SK-N-SH (cell line): Measurements from ENCODE around the gene DCAF4L1. TPM values are rescaled to one million over a fixed set of nuclear protein-coding genes. Genes with fewer than 3 reads are reported as not detected.

Experiments used
- CTCF ChIA-PET: fragments of 300-600, 350-600 bp; formaldehyde crosslinking; extraction: SDS; loops from one replicate; lab custom pipeline; 2021; lab: Yijun Ruan, JAX
- POLR2A ChIA-PET: fragments of 350-600 bp; sonication (Branson Sonifier 250); formaldehyde crosslinking; extraction: SDS; loops from one replicate; lab custom pipeline; 2020; ENCODE audit warnings: antibody characterized with exemption, inconsistent platforms; lab: Yijun Ruan, JAX
- DNase-seq: peaks from one replicate; pipeline ENCODE4 v3.0.0; 2012
- H2AFZ ChIP-seq: fragments of 200-600 bp; sonication (generic); 2 replicates; pipeline ENCODE4 v1.8.1; 2016; ENCODE audit warnings: antibody characterized with exemption, mild to moderate bottlenecking, low read depth
- H3F3A ChIP-seq: fragments of 200-600 bp; sonication (generic); replicated peaks from 2 replicates; pipeline ENCODE3; 2016; ENCODE audit warnings: antibody characterized with exemption, mild to moderate bottlenecking; ENCODE audit not compliant: insufficient read depth
- H3K27ac ChIP-seq, 2 experiments: fragments of 200-500 bp in 1 of 2; fragments of 200-600 bp in 1 of 2; sonication (Bioruptor generic) in 1 of 2; sonication (generic), shearing (Covaris generic) in 1 of 2; 2 replicates each; pipeline versions ENCODE4 v1.5.1 to v1.6.1; 2014 to 2016; ENCODE audit warnings: low read depth in 2 of 2, inconsistent platforms in 1 of 2, low read length in 1 of 2, mild to moderate bottlenecking in 1 of 2, mixed read lengths in 1 of 2
- H3K27me3 ChIP-seq: fragments of 200-600 bp; sonication (generic), shearing (Covaris generic); 2 replicates; pipeline ENCODE4 v1.6.1; 2016; ENCODE audit warnings: mixed run types; ENCODE audit not compliant: insufficient read depth
- H3K36me3 ChIP-seq, 2 experiments: fragments of 200-500 bp in 1 of 2; fragments of 200-600 bp in 1 of 2; sonication (Bioruptor generic) in 1 of 2; sonication (generic) in 1 of 2; replicated peaks in 1 of 2; 2 replicates each; pipeline versions ENCODE3 to v1.5.1; 2014 to 2016; ENCODE audit warnings: low read length in 1 of 2, mild to moderate bottlenecking in 1 of 2; ENCODE audit not compliant: insufficient read depth in 2 of 2, control insufficient read depth in 1 of 2
- H3K4me1 ChIP-seq, 2 experiments: fragments of 200-500 bp in 1 of 2; fragments of 200-600 bp in 1 of 2; sonication (Bioruptor generic) in 1 of 2; sonication (generic), shearing (Covaris generic) in 1 of 2; 2 replicates each; pipeline versions ENCODE4 v1.5.1 to v1.6.1; 2014 to 2016; ENCODE audit warnings: low read depth in 1 of 2, low read length in 1 of 2, mixed run types in 1 of 2; ENCODE audit not compliant: insufficient read depth in 2 of 2, control insufficient read depth in 1 of 2
- H3K4me2 ChIP-seq: fragments of 200-600 bp; sonication (generic), shearing (Covaris generic); 2 replicates; pipeline ENCODE4 v1.6.1; 2017; ENCODE audit warnings: mixed run types
- H3K4me3 ChIP-seq, 2 experiments: fragments of 200-500 bp in 1 of 2; fragments of 200-600 bp in 1 of 2; sonication (Bioruptor generic) in 1 of 2; sonication (generic), shearing (Covaris generic) in 1 of 2; 2 replicates each; pipeline versions ENCODE4 v1.5.1 to v1.8.1; 2014 to 2016; ENCODE audit warnings: low read depth in 2 of 2, inconsistent platforms in 1 of 2, low read length in 1 of 2, mild to moderate bottlenecking in 1 of 2, mixed read lengths in 1 of 2, moderate library complexity in 1 of 2
- H3K79me2 ChIP-seq: fragments of 200-600 bp; sonication (generic); 2 replicates; pipeline ENCODE4 v1.8.1; 2017; ENCODE audit warnings: mild to moderate bottlenecking; ENCODE audit not compliant: insufficient read depth
- H3K9ac ChIP-seq: fragments of 200-600 bp; sonication (generic); 2 replicates; pipeline ENCODE4 v1.6.1; 2017; ENCODE audit warnings: mixed run types
- H3K9me2 ChIP-seq: fragments of 200-600 bp; sonication (generic); 2 replicates; pipeline ENCODE4 v1.6.1; 2017; ENCODE audit warnings: mixed run types
- H3K9me3 ChIP-seq: fragments of 200-600 bp; sonication (generic); 2 replicates; pipeline ENCODE4 v1.6.1; 2017; ENCODE audit warnings: mixed run types, mild to moderate bottlenecking, moderate library complexity
- H4K20me1 ChIP-seq: fragments of 200-600 bp; sonication (generic); 2 replicates; pipeline ENCODE4 v1.6.1; 2017; ENCODE audit warnings: mild to moderate bottlenecking, mixed run types; ENCODE audit not compliant: insufficient read depth
- CHD2 ChIP-seq: fragments of 150-350 bp; IDR thresholded peaks from 2 replicates; pipeline ENCODE4 v1.6.1; 2018; ENCODE audit warnings: low read length; ENCODE audit not compliant: partially characterized antibody
- EP300 ChIP-seq, 2 experiments: IDR thresholded peaks; 2 replicates each; pipeline versions ENCODE4 v1.4.0 to v1.6.1; 2012; ENCODE audit warnings: borderline replicate concordance in 1 of 2, low read depth in 1 of 2, low read length in 1 of 2
- FOXJ3 ChIP-seq: sonication (generic); formaldehyde crosslinking; IDR thresholded peaks from 2 replicates; pipeline ENCODE4 v1.5.1; 2020; ENCODE audit warnings: mild to moderate bottlenecking, missing genetic modification reagents
- JUND ChIP-seq: IDR thresholded peaks from 2 replicates; pipeline ENCODE4 v1.4.0; 2012
- MXI1 ChIP-seq: IDR thresholded peaks from 2 replicates; pipeline ENCODE4 v1.6.1; 2012; ENCODE audit warnings: mild to moderate bottlenecking, low read depth, low read length, improper control_type of control experiment
- NFIC ChIP-seq: IDR thresholded peaks from 2 replicates; pipeline ENCODE4 v1.4.0; 2012; ENCODE audit warnings: borderline replicate concordance
- POLR2AphosphoS5 ChIP-seq: IDR thresholded peaks from 2 replicates; pipeline ENCODE4 v1.6.1; 2012; ENCODE audit warnings: low read depth, low read length
- SMC3 ChIP-seq: IDR thresholded peaks from 2 replicates; pipeline ENCODE4 v1.6.1; 2012; ENCODE audit warnings: low read depth, low read length, improper control_type of control experiment
- TCF12 ChIP-seq: IDR thresholded peaks from 2 replicates; pipeline ENCODE4 v1.4.0; 2012
- WGBS: methylation state at CpG from one replicate; pipeline ENCODE4 v1.1.6; 2017; ENCODE audit warnings: low lambda C conversion rate; 5-methylcytosine and 5-hydroxymethylcytosine counted together
- polyA plus RNA-seq, 3 experiments: library from polyadenylated mRNA; depleted of rRNA; stranded (reverse); fragments of >200 nt; gene quantifications; 2 replicates each; pipeline ENCODE4 v1.2.3, GENCODE V29; 2012
- TF ChIP-seq, protein P1 (sequence below): IDR thresholded peaks from 2 replicates; pipeline ENCODE4 v1.6.1; 2012; ENCODE audit warnings: mild to moderate bottlenecking, low read depth, low read length, moderate library complexity
- TF ChIP-seq, protein P2 (sequence below): fragments of 150-350 bp; IDR thresholded peaks from 2 replicates; pipeline ENCODE4 v1.6.1; 2016; ENCODE audit warnings: mild to moderate bottlenecking, low read depth, low read length
- TF ChIP-seq, protein P3 (sequence below): IDR thresholded peaks from 2 replicates; pipeline ENCODE4 v1.4.0; 2012; ENCODE audit warnings: low read depth, borderline replicate concordance

Gene DCAF4L1
- polyA plus RNA-seq, 1 of the 3 experiments (the other 2 are of a cell fraction), result 0.05 TPM

DNA sequence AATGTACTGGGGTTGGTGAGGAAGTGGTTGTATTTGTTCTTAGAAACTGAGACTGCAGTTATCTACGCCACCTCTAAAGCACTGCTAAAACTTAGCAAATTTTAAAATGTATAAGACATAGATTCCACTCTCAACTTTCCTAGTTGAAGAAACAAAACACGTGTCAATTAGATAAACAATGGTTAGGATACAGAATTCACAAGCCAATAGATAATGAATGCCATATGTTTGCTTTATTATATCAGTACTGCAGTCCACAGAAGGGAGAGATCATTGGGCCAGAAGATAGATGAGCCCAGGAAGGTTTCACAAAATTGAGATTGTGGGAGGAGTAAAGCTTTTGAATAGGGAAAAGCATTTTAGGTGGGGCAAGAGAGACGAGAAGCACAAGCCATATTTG, 32.0 kb upstream of the DCAF4L1 start:
- no peak overlapping the region for H2AFZ ChIP-seq
- no peaks in the 10 kb centered on the region for H3K9me3 ChIP-seq
- no peak overlapping the region for H3K4me3 ChIP-seq
- H3K9ac ChIP-seq, result no peak overlapping the region
- WGBS, result 90% methylated on average over 3 of the region's 3 CpGs
- H3K4me1 ChIP-seq, result no peaks in the 10 kb centered on the region; a peak in 1 of 4 replicates
- POLR2A ChIA-PET, result no interaction called here
- no peaks in the 10 kb centered on the region for H4K20me1 ChIP-seq
- TF ChIP-seq SMC3, result no peak
- TF ChIP-seq, protein P1, sequence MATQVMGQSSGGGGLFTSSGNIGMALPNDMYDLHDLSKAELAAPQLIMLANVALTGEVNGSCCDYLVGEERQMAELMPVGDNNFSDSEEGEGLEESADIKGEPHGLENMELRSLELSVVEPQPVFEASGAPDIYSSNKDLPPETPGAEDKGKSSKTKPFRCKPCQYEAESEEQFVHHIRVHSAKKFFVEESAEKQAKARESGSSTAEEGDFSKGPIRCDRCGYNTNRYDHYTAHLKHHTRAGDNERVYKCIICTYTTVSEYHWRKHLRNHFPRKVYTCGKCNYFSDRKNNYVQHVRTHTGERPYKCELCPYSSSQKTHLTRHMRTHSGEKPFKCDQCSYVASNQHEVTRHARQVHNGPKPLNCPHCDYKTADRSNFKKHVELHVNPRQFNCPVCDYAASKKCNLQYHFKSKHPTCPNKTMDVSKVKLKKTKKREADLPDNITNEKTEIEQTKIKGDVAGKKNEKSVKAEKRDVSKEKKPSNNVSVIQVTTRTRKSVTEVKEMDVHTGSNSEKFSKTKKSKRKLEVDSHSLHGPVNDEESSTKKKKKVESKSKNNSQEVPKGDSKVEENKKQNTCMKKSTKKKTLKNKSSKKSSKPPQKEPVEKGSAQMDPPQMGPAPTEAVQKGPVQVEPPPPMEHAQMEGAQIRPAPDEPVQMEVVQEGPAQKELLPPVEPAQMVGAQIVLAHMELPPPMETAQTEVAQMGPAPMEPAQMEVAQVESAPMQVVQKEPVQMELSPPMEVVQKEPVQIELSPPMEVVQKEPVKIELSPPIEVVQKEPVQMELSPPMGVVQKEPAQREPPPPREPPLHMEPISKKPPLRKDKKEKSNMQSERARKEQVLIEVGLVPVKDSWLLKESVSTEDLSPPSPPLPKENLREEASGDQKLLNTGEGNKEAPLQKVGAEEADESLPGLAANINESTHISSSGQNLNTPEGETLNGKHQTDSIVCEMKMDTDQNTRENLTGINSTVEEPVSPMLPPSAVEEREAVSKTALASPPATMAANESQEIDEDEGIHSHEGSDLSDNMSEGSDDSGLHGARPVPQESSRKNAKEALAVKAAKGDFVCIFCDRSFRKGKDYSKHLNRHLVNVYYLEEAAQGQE, result no peak
- TF ChIP-seq POLR2AphosphoS5, result no peak
- no peak for TF ChIP-seq EP300 (IDR thresholded peaks at IDR 0.05; ENCODE audit: borderline replicate concordance in 1 of 2, low read depth in 1 of 2, low read length in 1 of 2)
- TF ChIP-seq, protein P2, sequence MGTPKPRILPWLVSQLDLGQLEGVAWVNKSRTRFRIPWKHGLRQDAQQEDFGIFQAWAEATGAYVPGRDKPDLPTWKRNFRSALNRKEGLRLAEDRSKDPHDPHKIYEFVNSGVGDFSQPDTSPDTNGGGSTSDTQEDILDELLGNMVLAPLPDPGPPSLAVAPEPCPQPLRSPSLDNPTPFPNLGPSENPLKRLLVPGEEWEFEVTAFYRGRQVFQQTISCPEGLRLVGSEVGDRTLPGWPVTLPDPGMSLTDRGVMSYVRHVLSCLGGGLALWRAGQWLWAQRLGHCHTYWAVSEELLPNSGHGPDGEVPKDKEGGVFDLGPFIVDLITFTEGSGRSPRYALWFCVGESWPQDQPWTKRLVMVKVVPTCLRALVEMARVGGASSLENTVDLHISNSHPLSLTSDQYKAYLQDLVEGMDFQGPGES, result no peak
- TF ChIP-seq MXI1, result no peak
- TF ChIP-seq, protein P3, sequence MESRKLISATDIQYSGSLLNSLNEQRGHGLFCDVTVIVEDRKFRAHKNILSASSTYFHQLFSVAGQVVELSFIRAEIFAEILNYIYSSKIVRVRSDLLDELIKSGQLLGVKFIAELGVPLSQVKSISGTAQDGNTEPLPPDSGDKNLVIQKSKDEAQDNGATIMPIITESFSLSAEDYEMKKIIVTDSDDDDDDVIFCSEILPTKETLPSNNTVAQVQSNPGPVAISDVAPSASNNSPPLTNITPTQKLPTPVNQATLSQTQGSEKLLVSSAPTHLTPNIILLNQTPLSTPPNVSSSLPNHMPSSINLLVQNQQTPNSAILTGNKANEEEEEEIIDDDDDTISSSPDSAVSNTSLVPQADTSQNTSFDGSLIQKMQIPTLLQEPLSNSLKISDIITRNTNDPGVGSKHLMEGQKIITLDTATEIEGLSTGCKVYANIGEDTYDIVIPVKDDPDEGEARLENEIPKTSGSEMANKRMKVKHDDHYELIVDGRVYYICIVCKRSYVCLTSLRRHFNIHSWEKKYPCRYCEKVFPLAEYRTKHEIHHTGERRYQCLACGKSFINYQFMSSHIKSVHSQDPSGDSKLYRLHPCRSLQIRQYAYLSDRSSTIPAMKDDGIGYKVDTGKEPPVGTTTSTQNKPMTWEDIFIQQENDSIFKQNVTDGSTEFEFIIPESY, result no peak
- no peak for TF ChIP-seq CHD2
- TF ChIP-seq NFIC, result no peak
- TF ChIP-seq JUND, result no peak
- TF ChIP-seq FOXJ3, result no peak
- TF ChIP-seq TCF12, result no peak
- H3K27me3 ChIP-seq, result no peaks in the 10 kb centered on the region
- peaks cover 7% of the 10 kb centered on the region; the same call in 1 of the 2 replicates for H3K79me2 ChIP-seq
- H3K27ac ChIP-seq, result no peak overlapping the region
- H3K4me2 ChIP-seq, result no peak overlapping the region
- no peaks in the 10 kb centered on the region for H3F3A ChIP-seq
- DNase-seq, result no peak
- CTCF ChIA-PET, result interaction anchor here (0.8 to 1.2 kb wide), 3 partner anchors 8 to 331 kb away, joined by 3 read pairs; no protein-coding TSS in a partner anchor
- no peaks in the 10 kb centered on the region for H3K9me2 ChIP-seq
- H3K36me3 ChIP-seq, result peaks cover 78 to 94% of the 10 kb centered on the region in 2 experiments
